Measurements from ENCODE around the gene EXOC3. TPM values are rescaled to one million over a fixed set of nuclear protein-coding genes. Genes with fewer than 3 reads are reported as not detected.
A peak's percentile ranks its signal among the peaks of the same experiment; 100 is the strongest.

The EXOC3 gene
- total and polyA plus RNA-seq, 2 of the 4 experiments (the other 2 are of a cell fraction), result 35.1 to 47.5 TPM

DNA sequence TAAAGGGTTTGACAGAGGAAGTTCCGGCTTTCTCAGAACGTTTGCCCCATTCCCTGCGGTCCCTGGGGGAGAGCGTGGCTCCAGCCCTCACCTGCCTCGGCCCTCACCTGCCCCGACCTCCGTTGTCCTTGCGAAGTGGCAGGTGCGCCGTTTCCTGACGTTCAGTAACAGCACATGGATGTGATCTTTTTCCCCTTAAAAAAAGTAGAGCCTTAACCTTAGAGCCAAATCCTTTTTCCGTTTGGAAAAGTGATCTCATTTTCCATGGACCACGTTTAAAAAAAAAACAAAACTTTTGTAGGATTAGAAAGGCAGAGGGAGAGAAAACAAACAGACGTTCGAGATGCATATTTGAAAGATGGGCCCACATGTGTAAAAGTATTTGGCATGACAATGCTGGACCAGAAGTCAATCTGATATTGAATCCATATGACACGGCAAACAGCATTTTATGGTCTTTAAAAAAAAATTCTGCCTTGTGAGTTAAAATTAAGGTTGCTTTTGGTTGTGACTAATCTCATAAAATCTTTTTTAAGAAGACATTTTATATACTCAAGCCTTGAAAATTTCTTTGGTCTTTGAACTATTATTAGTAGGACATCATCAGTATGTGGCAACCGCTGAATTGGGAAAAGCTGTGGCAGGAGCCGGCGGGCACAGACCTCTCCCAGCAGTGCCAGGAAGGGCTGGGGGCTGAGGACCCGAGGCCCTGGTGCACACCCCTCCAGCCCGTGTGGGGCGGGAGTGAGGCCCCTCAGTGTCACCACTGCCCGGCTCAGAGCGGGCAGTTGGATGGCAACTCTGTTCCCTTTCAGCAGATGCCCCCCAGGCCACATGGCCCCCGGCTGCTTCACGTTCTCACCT, 42.5 kb upstream of the EXOC3 start:
- DNase-seq, result peak; percentile 82
- intact Hi-C loops (cut with micrococcal nuclease), result loop anchor here (1.0 kb wide), 1 partner anchor 32 kb away; no protein-coding TSS in a partner anchor
- Histone ChIP-seq H3K4me1 (ENCODE audit: control insufficient read depth, insufficient read depth, low read length) (peaks cover 39% of the 10 kb centered on the region), H3K36me3 (ENCODE audit: control insufficient read depth, insufficient read depth, low read length) (peaks cover 23% of the 10 kb centered on the region), H3K27me3 (ENCODE audit: control insufficient read depth, insufficient read depth, low read length) (no peaks in the 10 kb centered on the region), H4K8ac (ENCODE audit: low read depth in 2 of 2, low read length in 2 of 2) (peak overlapping the region; percentile 96 to 98), H3K79me1 (ENCODE audit: low read depth in 1 of 2, low read length in 2 of 2) (peaks cover 43 to 67% of the 10 kb centered on the region in 2 experiments), H2BK20ac (ENCODE audit: low read depth, low read length) (peak overlapping the region; percentile 98), H2BK120ac (ENCODE audit: low read depth, low read length) (peak overlapping the region; percentile 99), H3K23ac (ENCODE audit: low read depth, low read length) (peak overlapping the region; percentile 98), H2BK15ac (ENCODE audit: low read depth, low read length) (peak overlapping the region; percentile 94; the same call in 2 of the 3 replicates), H3K9me1 (ENCODE audit: insufficient read depth, low read length) (peaks cover 32% of the 10 kb centered on the region), H4K5ac (ENCODE audit: low read depth, low read length) (peak overlapping the region; percentile 100), H3K27ac (ENCODE audit: insufficient read depth, low read length) (peak overlapping the region; percentile 99), H2AK9ac (replicated peaks; ENCODE audit: low read depth, low read length, poor library complexity) (peak overlapping the region; percentile 97), H3K9me3 (ENCODE audit: control insufficient read depth, insufficient read depth, low read length) (no peaks in the 10 kb centered on the region), H3K9ac (ENCODE audit: low read depth, low read length) (peak overlapping the region; percentile 86), H4K91ac (ENCODE audit: insufficient read depth, low read depth, low read length) (peak overlapping the region; percentile 100), H3K14ac (replicated peaks; ENCODE audit: low read depth, low read length) (peak overlapping the region; percentile 97), H3K4ac (ENCODE audit: low read depth, low read length) (peak overlapping the region; percentile 100), H3K18ac (ENCODE audit: low read depth, low read length) (peak overlapping the region; percentile 99), H2AFZ (replicated peaks; ENCODE audit: low read length, poor library complexity) (peak overlapping the region; percentile 64), H3K56ac (ENCODE audit: extremely low read depth, insufficient read depth, low read length) (peak overlapping the region; percentile 97), H3K4me3 (ENCODE audit: insufficient read depth, low read depth, low read length) (no peak overlapping the region), H2BK5ac (ENCODE audit: low read depth, low read length, poor library complexity, severe bottlenecking) (peak overlapping the region; percentile 100), H2AK5ac (ENCODE audit: low read depth, low read length) (peak overlapping the region; percentile 100), H3K4me2 (ENCODE audit: low read depth, low read length) (peak overlapping the region; percentile 75), H4K20me1 (ENCODE audit: insufficient read depth, low read length) (no peaks in the 10 kb centered on the region; the same call in 1 of the 2 replicates)
- peak; percentile 4 for ATAC-seq (ENCODE audit: low read depth)
- dilution Hi-C loops (cut with HindIII; ENCODE audit: low sequenced_read_pairs, unreplicated experiment), result no loop called here
- in situ Hi-C loops (cut with MboI; ENCODE audit: low sequenced_read_pairs), result no loop called here
- CTCF ChIA-PET, result no interaction called here
- POLR2A ChIA-PET (ENCODE audit: unreplicated experiment), result no interaction called here
- WGBS, 2 experiments (ENCODE audit: extremely low coverage in 2 of 2, insufficient read length in 1 of 2), result 21% methylated on average over 8 of the region's 26 CpGs; no CpG with 5 or more reads in 1 of the 2 experiments
- TF ChIP-seq RCOR1 (IDR thresholded peaks at IDR 0.05; ENCODE audit: insufficient replicate concordance, low read length) (no peak), CEBPB (IDR thresholded peaks at IDR 0.05; ENCODE audit: low read depth, low read length) (peak; percentile 84), MAFK (IDR thresholded peaks at IDR 0.05; ENCODE audit: low read depth, low read length) (no peak), CHD1 (IDR thresholded peaks at IDR 0.05; ENCODE audit: low read depth, low read length) (peak; percentile 54; the same call in 1 of the 2 replicates)
- BruUV-seq (replicated peaks), result no TSS peak
